WTC11 (cell line): ENCODE measurements around the gene TAF15.

ENCODE experiments used
- ARID4B ChIP-seq: sonication (generic); formaldehyde crosslinking; IDR thresholded peaks from 2 replicates; pipeline ENCODE4 v1.8.0; 2023; ENCODE audit warnings: missing genetic modification reagents, mild to moderate bottlenecking, borderline replicate concordance
- CBFB ChIP-seq: sonication (generic); formaldehyde crosslinking; IDR thresholded peaks from 2 replicates; pipeline ENCODE4 v1.8.1; 2022; ENCODE audit warnings: mild to moderate bottlenecking, low read depth, missing genetic modification reagents
- CTCF ChIP-seq: fragments of 200-600 bp; IDR thresholded peaks from 2 replicates; pipeline ENCODE4 v1.8.0; 2022; ENCODE audit warnings: antibody characterized with exemption
- GABPB1 ChIP-seq: sonication (generic); formaldehyde crosslinking; IDR thresholded peaks from 2 replicates; pipeline ENCODE4 v1.8.1; 2023; ENCODE audit warnings: mild to moderate bottlenecking, missing genetic modification reagents
- HMGA2 ChIP-seq: fragments of 250-450 bp; sonication (Bioruptor Pico); IDR thresholded peaks from 2 replicates; pipeline ENCODE4 v1.4.0; 2021; ENCODE audit warnings: mild to moderate bottlenecking, moderate library complexity
- NR2C2 ChIP-seq: sonication (generic); formaldehyde crosslinking; IDR thresholded peaks from 2 replicates; pipeline ENCODE4 v1.8.0; 2022; ENCODE audit warnings: mild to moderate bottlenecking, missing genetic modification reagents
- ZBTB21 ChIP-seq: sonication (generic); formaldehyde crosslinking; IDR thresholded peaks from 2 replicates; pipeline ENCODE4 v1.8.1; 2023; ENCODE audit warnings: mild to moderate bottlenecking, missing genetic modification reagents, borderline replicate concordance
- ZNF232 ChIP-seq: sonication (generic); formaldehyde crosslinking; IDR thresholded peaks from 2 replicates; pipeline ENCODE4 v1.8.0; 2022; ENCODE audit warnings: mild to moderate bottlenecking, missing genetic modification reagents
- ZNF671 ChIP-seq: fragments of 250-450 bp; sonication (Bioruptor Pico); IDR thresholded peaks from 2 replicates; pipeline ENCODE4 v1.8.0; 2021; ENCODE audit warnings: mild to moderate bottlenecking
- TF ChIP-seq, protein P1 (sequence below): sonication (generic); formaldehyde crosslinking; conservative IDR thresholded peaks from 2 replicates; pipeline ENCODE4 v1.8.1; 2022; ENCODE audit warnings: mild to moderate bottlenecking, missing genetic modification reagents
- TF ChIP-seq, protein P2 (sequence below): sonication (generic); formaldehyde crosslinking; IDR thresholded peaks from 2 replicates; pipeline ENCODE4 v1.8.1; 2023; ENCODE audit warnings: mild to moderate bottlenecking, missing genetic modification reagents, borderline replicate concordance
- TF ChIP-seq, protein P3 (sequence below): sonication (generic); formaldehyde crosslinking; IDR thresholded peaks from 2 replicates; pipeline ENCODE4 v1.8.1; 2022; ENCODE audit warnings: missing genetic modification reagents, borderline replicate concordance
- TF ChIP-seq, protein P4 (sequence below): fragments of 250-450 bp; sonication (Bioruptor Pico); conservative IDR thresholded peaks from 2 replicates; pipeline ENCODE4 v1.9.0; 2021; ENCODE audit warnings: mild to moderate bottlenecking
- TF ChIP-seq, protein P5 (sequence below): sonication (generic); formaldehyde crosslinking; IDR thresholded peaks from 2 replicates; pipeline ENCODE4 v1.8.0; 2022; ENCODE audit warnings: mild to moderate bottlenecking, missing genetic modification reagents

- no peak for TF ChIP-seq CBFB (CRISPR knock-in tag)
- TF ChIP-seq ZNF232 = no peak
- TF ChIP-seq, protein P1, sequence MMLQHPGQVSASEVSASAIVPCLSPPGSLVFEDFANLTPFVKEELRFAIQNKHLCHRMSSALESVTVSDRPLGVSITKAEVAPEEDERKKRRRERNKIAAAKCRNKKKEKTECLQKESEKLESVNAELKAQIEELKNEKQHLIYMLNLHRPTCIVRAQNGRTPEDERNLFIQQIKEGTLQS (CRISPR knock-in tag) = no peak
- peak; percentile 80 for TF ChIP-seq CTCF
- TF ChIP-seq NR2C2 (CRISPR knock-in tag) = no peak
- TF ChIP-seq, protein P2, sequence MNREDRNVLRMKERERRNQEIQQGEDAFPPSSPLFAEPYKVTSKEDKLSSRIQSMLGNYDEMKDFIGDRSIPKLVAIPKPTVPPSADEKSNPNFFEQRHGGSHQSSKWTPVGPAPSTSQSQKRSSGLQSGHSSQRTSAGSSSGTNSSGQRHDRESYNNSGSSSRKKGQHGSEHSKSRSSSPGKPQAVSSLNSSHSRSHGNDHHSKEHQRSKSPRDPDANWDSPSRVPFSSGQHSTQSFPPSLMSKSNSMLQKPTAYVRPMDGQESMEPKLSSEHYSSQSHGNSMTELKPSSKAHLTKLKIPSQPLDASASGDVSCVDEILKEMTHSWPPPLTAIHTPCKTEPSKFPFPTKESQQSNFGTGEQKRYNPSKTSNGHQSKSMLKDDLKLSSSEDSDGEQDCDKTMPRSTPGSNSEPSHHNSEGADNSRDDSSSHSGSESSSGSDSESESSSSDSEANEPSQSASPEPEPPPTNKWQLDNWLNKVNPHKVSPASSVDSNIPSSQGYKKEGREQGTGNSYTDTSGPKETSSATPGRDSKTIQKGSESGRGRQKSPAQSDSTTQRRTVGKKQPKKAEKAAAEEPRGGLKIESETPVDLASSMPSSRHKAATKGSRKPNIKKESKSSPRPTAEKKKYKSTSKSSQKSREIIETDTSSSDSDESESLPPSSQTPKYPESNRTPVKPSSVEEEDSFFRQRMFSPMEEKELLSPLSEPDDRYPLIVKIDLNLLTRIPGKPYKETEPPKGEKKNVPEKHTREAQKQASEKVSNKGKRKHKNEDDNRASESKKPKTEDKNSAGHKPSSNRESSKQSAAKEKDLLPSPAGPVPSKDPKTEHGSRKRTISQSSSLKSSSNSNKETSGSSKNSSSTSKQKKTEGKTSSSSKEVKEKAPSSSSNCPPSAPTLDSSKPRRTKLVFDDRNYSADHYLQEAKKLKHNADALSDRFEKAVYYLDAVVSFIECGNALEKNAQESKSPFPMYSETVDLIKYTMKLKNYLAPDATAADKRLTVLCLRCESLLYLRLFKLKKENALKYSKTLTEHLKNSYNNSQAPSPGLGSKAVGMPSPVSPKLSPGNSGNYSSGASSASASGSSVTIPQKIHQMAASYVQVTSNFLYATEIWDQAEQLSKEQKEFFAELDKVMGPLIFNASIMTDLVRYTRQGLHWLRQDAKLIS (CRISPR knock-in tag) = no peak
- no peak for TF ChIP-seq GABPB1 (CRISPR knock-in tag)
- TF ChIP-seq, protein P3, sequence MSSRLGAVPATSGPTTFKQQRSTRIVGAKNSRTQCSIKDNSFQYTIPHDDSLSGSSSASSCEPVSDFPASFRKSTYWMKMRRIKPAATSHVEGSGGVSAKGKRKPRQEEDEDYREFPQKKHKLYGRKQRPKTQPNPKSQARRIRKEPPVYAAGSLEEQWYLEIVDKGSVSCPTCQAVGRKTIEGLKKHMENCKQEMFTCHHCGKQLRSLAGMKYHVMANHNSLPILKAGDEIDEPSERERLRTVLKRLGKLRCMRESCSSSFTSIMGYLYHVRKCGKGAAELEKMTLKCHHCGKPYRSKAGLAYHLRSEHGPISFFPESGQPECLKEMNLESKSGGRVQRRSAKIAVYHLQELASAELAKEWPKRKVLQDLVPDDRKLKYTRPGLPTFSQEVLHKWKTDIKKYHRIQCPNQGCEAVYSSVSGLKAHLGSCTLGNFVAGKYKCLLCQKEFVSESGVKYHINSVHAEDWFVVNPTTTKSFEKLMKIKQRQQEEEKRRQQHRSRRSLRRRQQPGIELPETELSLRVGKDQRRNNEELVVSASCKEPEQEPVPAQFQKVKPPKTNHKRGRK (CRISPR knock-in tag) = no peak
- TF ChIP-seq, protein P4, sequence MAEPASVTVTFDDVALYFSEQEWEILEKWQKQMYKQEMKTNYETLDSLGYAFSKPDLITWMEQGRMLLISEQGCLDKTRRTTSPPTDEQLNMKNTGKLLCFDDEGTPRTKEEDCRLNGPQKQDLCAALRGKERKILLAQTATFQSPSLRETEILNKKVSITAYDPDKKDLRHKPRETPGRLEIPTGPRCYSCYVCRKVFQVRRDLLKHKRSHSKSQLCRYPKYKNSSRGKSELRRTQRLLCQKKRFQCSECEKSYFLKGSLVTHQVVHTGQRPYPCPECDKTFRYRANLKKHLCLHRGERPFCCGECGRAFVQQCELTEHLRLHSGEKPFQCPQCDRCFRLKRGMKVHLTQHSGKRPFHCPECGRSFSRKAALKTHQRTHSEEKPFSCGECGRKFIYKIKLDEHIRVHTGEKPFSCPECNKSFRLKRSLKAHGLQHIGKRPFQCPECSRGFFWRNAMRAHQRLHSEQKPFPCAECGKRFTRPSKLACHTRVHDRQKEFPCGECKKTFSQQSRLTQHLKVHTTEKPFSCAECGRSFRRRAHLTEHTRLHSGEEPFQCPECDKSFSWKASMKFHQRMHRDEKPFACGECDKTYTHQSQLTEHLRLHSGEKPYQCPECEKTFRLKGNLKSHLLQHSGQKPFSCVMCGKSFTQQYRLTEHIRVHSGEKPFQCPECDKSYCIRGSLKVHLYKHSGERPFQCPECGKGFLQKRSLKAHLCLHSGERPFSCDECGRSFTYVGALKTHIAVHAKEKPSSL = no peak; the same call in 1 of the 2 replicates
- TF ChIP-seq, protein P5, sequence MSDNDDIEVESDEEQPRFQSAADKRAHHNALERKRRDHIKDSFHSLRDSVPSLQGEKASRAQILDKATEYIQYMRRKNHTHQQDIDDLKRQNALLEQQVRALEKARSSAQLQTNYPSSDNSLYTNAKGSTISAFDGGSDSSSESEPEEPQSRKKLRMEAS = no peak
- TF ChIP-seq ARID4B (CRISPR knock-in tag) = no peak
- TF ChIP-seq ZBTB21 = no peak
- no peak for TF ChIP-seq HMGA2
- no peak for TF ChIP-seq ZNF671 (CRISPR knock-in tag)
Measured at GRCh38 chr17:35849469-35850348, 40.4 kb downstream of the TAF15 start.
